Cardiac fibroblast (primary cell): ENCODE data around the gene DTWD2.
"Not testable (repeated sequence)": the region's sequence is repeated elsewhere in the genome, so short reads cannot be mapped to it uniquely, and the experiment has no call there.

Experiments
- DNase-seq, 2 donors: peaks; one replicate each; pipeline versions ENCODE4 v3.0.0 to v3.0.0-alpha.2; 2010; ENCODE audit warnings: low read depth in 2 of 2
- H3K4me3 ChIP-seq, 2 donors: replicated peaks in 1 of 2; 1 replicate in 1 of 2; 2 replicates in 1 of 2; pipeline ENCODE4 v1.5.1; 2011; ENCODE audit warnings: low read depth in 2 of 2, low read length in 2 of 2, mild to moderate bottlenecking in 2 of 2, moderate library complexity in 1 of 2
- TF ChIP-seq, protein P1 (sequence below): IDR thresholded peaks from one replicate; pipeline ENCODE4 v1.5.1; 2011; ENCODE audit warnings: low read depth, mild to moderate bottlenecking, low read length, inconsistent platforms

The DTWD2 gene

DNA sequence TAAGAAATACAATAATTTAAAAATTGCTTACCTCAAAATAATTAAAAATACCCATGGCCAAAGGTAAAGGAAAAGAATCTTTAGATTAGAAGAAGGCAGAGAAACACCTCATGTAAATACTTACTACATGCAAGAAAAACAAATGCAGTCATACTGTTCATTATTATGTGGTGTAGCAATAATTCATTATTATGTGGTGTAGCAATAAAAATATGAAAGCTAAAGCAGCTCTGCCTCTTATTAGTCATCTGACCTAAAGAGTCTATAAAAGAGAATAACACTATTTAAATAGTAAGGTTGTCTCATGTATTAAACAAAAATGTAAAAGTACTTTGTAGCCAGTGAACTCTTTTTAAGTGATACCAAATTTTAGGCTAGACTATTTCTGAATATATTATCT, 6.6 kb downstream of the DTWD2 start:
- peak in 1 of 2 donors; percentile 11 for DNase-seq
- TF ChIP-seq, protein P1, sequence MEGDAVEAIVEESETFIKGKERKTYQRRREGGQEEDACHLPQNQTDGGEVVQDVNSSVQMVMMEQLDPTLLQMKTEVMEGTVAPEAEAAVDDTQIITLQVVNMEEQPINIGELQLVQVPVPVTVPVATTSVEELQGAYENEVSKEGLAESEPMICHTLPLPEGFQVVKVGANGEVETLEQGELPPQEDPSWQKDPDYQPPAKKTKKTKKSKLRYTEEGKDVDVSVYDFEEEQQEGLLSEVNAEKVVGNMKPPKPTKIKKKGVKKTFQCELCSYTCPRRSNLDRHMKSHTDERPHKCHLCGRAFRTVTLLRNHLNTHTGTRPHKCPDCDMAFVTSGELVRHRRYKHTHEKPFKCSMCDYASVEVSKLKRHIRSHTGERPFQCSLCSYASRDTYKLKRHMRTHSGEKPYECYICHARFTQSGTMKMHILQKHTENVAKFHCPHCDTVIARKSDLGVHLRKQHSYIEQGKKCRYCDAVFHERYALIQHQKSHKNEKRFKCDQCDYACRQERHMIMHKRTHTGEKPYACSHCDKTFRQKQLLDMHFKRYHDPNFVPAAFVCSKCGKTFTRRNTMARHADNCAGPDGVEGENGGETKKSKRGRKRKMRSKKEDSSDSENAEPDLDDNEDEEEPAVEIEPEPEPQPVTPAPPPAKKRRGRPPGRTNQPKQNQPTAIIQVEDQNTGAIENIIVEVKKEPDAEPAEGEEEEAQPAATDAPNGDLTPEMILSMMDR = no peak
- no peak overlapping the region for H3K4me3 ChIP-seq

DNA sequence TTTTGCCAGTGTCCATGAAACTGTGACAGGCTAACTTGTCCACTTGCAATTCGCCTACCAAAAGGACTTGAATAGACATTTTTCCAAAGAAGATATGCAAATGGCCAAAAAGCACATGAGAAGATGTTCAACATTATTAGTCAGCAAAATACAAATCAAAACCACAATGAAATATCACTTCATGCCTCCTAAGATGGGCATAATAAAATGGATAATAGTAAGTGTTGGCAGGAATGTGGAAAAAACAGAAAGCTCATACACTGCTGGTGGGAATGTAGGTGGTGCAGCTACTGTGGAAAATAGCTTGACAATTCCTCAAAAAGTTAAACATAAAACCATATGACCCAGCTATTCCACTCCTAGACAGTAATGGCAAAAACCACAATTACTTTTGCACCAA, 7.9 kb downstream of the DTWD2 start:
- DNase-seq = no peak
- TF ChIP-seq, protein P1 = no peak

DNA sequence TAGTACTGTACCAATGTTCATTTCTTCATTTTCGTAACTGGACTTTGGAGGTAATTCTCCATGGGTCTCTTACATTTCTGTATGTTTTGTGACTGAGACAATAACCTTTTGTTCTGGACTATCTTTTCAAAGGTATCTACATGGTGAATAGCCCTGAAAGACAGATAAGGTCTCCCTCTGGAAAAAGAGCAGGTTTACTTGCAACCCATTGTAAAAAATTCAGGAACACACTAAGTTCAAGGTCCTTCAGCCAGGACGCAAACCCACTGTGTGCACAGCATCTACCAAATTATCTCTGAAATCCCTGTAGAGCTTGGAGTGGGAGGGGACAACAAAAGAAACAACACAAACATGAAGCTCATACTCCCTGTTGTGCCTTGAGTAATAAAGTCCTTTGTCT, 8.3 kb downstream of the DTWD2 start:
- no peak for DNase-seq
- H3K4me3 ChIP-seq = no peak overlapping the region
- TF ChIP-seq, protein P1 = no peak

More for the DNA sequence above, 7.9 kb downstream of the DTWD2 start:
- H3K4me3 ChIP-seq = no peak overlapping the region

DNA sequence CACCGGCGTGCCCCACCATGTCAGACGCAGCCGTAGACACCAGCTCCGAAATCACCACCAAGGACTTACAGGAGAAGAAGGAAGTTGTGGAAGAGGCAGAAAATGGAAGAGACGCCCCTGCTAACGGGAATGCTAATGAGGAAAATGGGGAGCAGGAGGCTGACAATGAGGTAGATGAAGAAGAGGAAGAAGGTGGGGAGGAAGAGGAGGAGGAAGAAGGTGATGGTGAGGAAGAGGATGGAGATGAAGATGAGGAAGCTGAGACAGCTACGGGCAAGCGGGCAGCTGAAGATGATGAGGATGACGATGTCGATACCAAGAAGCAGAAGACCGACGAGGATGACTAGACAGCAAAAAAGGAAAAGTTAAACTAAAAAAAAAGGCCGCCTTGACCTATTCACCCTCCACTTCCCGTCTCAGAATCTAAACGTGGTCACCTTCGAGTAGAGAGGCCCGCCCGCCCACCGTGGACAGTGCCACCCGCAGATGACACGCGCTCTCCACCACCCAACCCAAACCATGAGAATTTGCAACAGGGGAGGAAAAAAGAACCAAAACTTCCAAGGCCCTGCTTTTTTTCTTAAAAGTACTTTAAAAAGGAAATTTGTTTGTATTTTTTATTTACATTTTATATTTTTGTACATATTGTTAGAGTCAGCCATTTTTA, 14.4 kb downstream of the DTWD2 start:
- H3K4me3 ChIP-seq, DNase-seq: not testable (repeated sequence)

DNA sequence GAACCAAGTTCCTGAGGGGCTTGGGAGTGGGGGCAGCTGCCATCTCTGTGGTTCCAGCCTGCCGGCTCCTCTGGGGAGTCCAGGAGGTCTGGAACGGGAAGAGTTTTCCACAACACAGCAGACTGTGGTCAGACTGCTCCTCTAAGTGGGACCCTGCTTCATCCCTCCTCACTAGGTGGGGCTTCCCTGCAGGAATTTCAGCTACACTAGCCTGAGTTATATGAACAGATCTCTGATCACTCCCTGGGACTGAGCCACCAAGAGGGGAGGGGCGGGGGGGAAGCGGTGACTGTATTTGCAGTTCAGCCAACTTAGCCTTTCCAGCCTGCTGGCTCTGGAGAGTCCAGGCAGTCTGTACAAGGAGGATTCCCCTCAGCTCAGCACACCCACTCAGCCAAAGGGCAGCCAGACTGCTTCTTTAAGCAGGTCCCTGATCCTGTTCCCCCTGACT, 19.4 kb downstream of the DTWD2 start:
- H3K4me3 ChIP-seq = no peak overlapping the region
- TF ChIP-seq, protein P1 = no peak
- DNase-seq = peak in 1 of 2 donors; percentile 10

DNA sequence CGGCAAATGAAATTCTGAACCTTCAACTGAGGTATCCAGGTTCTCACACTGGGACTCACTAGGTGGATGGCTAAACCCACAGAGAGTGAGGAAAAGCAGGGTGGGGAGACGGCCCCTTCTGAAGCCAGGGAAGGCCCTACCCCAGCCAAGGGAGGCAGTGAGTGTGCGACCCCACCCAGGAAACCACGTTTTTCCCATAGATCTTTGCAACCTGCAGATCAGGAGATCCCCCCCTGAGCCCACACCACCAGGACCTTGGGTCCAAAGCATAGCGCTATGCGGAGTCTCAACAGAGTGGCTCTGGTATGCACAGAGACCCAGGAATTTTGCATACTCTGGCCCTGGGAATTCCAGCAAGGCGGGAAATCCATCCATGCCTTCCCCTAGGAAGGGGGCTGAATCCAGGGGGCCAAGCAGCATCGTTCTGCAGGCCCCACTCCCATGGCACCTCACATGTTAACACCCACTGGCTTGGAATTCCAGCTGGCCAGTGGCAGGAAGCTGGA, 19.9 kb downstream of the DTWD2 start:
- no peak for DNase-seq
- no peak overlapping the region for H3K4me3 ChIP-seq
- TF ChIP-seq, protein P1 = no peak

DNA sequence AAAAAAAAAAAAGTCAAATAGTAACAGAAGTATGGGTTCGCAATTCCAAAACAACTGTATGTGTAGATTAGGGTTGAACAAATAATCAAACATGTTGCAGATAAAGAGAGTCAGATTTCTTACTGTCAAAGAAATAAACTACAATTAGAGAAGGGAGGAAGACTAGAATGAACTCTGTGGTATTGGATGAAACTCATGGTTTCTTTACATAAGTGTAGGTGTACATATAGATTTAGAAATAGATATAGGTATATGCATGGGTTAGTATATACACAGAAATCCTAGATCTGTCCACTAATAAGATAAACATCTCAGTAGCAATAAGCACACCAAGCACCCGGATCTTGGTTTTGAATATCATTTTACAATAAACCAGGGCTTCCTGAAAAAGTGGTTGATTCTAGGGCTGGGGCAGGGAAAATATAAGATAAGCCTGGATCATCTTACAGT, 21.3 kb downstream of the DTWD2 start:
- no peak overlapping the region for H3K4me3 ChIP-seq
- DNase-seq = no peak
- TF ChIP-seq, protein P1 = no peak
